GM21786 (cell line): ENCODE data around the gene A4GALT.
"Not testable (repeated sequence)": the region's sequence is repeated elsewhere in the genome, so short reads cannot be mapped to it uniquely, and the experiment has no call there.

Source experiments
- ATAC-seq: cut with Tn5 transposase; IDR thresholded peaks from one replicate; pipeline ENCODE4 v1.9.1; 2021; ENCODE audit not compliant: unreplicated experiment

Gene A4GALT

GRCh38 chr22:42684462-42685195, 36.0 kb downstream of the A4GALT start:
- ATAC-seq: no peak

GRCh38 chr22:42683578-42684283, 36.9 kb downstream of the A4GALT start:
- ATAC-seq: no peak

- no peak for ATAC-seq
Measured at GRCh38 chr22:42682113-42682851, 38.4 kb downstream of the A4GALT start.

GRCh38 chr22:42680648-42681047, 40.0 kb downstream of the A4GALT start:
- no peak for ATAC-seq

GRCh38 chr22:42679691-42680090, 41.0 kb downstream of the A4GALT start:
- no peak for ATAC-seq

- no peak for ATAC-seq
Measured at GRCh38 chr22:42678894-42679293, 41.8 kb downstream of the A4GALT start.

- not testable (repeated sequence) for ATAC-seq
Measured at GRCh38 chr22:42677936-42678335, 42.7 kb downstream of the A4GALT start.

- ATAC-seq: no peak
Measured at GRCh38 chr22:42676059-42676607, 44.5 kb downstream of the A4GALT start.

- no peak for ATAC-seq
Measured at GRCh38 chr22:42673898-42674401, 46.7 kb downstream of the A4GALT start.

GRCh38 chr22:42673071-42673470, 47.6 kb downstream of the A4GALT start:
- ATAC-seq: not testable (repeated sequence)

GRCh38 chr22:42670921-42671709, 49.6 kb downstream of the A4GALT start:
- no peak for ATAC-seq

GRCh38 chr22:42670046-42670445, 50.6 kb downstream of the A4GALT start:
- no peak for ATAC-seq

- ATAC-seq: not testable (repeated sequence)
Measured at GRCh38 chr22:42666393-42666792, 54.3 kb downstream of the A4GALT start.

- no peak for ATAC-seq
Measured at GRCh38 chr22:42664976-42665831, 55.5 kb downstream of the A4GALT start.

GRCh38 chr22:42661985-42662831, 58.5 kb downstream of the A4GALT start:
- no peak for ATAC-seq

GRCh38 chr22:42656578-42656977, 64.1 kb downstream of the A4GALT start:
- no peak for ATAC-seq

GRCh38 chr22:42655693-42656092, 65.0 kb downstream of the A4GALT start:
- ATAC-seq: no peak

- ATAC-seq: no peak
Measured at GRCh38 chr22:42654436-42655073, 66.1 kb downstream of the A4GALT start.
